Mesendoderm (in vitro differentiated cells): ENCODE results near the gene MSMP. TPM values are rescaled to one million over a fixed set of nuclear protein-coding genes. Genes with fewer than 3 reads are reported as not detected.

Experiments used
- DNase-seq: peaks from one replicate; pipeline ENCODE4 v3.0.0; 2013
- H2AK5ac ChIP-seq: 2 replicates; pipeline ENCODE4 v1.6.1; 2013; ENCODE audit warnings: low read length, inconsistent platforms
- H2BK120ac ChIP-seq: 2 replicates; pipeline ENCODE4 v1.6.1; 2013; ENCODE audit warnings: low read depth, mild to moderate bottlenecking, low read length, moderate library complexity, mixed read lengths
- H2BK15ac ChIP-seq: replicated peaks from 2 replicates; pipeline ENCODE4 v1.6.1; 2013; ENCODE audit warnings: low read depth, mild to moderate bottlenecking, moderate library complexity
- H2BK5ac ChIP-seq: 2 replicates; pipeline ENCODE4 v1.6.1; 2013; ENCODE audit warnings: low read length, inconsistent platforms
- H3K18ac ChIP-seq: 2 replicates; pipeline ENCODE4 v1.6.1; 2013; ENCODE audit warnings: mild to moderate bottlenecking, low read length, mixed read lengths
- H3K23ac ChIP-seq: one replicate; pipeline ENCODE4 v1.6.1; 2013; ENCODE audit warnings: low read length
- H3K27ac ChIP-seq: 2 replicates; pipeline ENCODE4 v1.5.1; 2013; ENCODE audit warnings: low read depth, mild to moderate bottlenecking, inconsistent platforms, low read length, moderate library complexity
- H3K27me3 ChIP-seq: 2 replicates; pipeline ENCODE4 v1.6.1; 2013; ENCODE audit warnings: low read length, control low read depth, mild to moderate bottlenecking, inconsistent platforms; ENCODE audit not compliant: insufficient read depth, poor library complexity
- H3K36me3 ChIP-seq: 2 replicates; pipeline ENCODE4 v1.6.1; 2013; ENCODE audit warnings: low read length, inconsistent platforms; ENCODE audit not compliant: control insufficient read depth, insufficient read depth
- H3K4ac ChIP-seq: one replicate; pipeline ENCODE4 v1.6.1; 2013; ENCODE audit warnings: low read depth, mild to moderate bottlenecking, low read length, moderate library complexity
- H3K4me1 ChIP-seq: 2 replicates; pipeline ENCODE4 v1.6.1; 2013; ENCODE audit warnings: low read depth, low read length, inconsistent platforms; ENCODE audit not compliant: control insufficient read depth
- H3K4me2 ChIP-seq: 2 replicates; pipeline ENCODE4 v1.6.1; 2013; ENCODE audit warnings: low read length
- H3K4me3 ChIP-seq: 2 replicates; pipeline ENCODE4 v1.5.1; 2013; ENCODE audit warnings: mild to moderate bottlenecking, low read length
- H3K56ac ChIP-seq: one replicate; pipeline ENCODE4 v1.6.1; 2013; ENCODE audit warnings: low read length
- H3K79me1 ChIP-seq: 2 replicates; pipeline ENCODE4 v1.6.1; 2013; ENCODE audit warnings: low read length, inconsistent platforms
- H3K79me2 ChIP-seq: 2 replicates; pipeline ENCODE4 v1.6.1; 2013; ENCODE audit warnings: mild to moderate bottlenecking, low read length; ENCODE audit not compliant: control insufficient read depth, insufficient read depth
- H3K9ac ChIP-seq: 2 replicates; pipeline ENCODE4 v1.6.1; 2013; ENCODE audit warnings: low read length, inconsistent platforms
- H4K5ac ChIP-seq: one replicate; pipeline ENCODE4 v1.6.1; 2013; ENCODE audit warnings: low read length
- H4K8ac ChIP-seq: one replicate; pipeline ENCODE4 v1.6.1; 2013; ENCODE audit warnings: low read depth, mild to moderate bottlenecking, control low read depth, low read length, moderate library complexity
- WGBS: extraction: QIAGEN DNeasy Blood & Tissue Kit; methylation state at CpG from one replicate; pipeline ENCODE4 v1.1.7; 2013; ENCODE audit warnings: low lambda C conversion rate, missing lambda C conversion rate; ENCODE audit not compliant: insufficient coverage; ENCODE audit errors: extremely low coverage; 5-methylcytosine and 5-hydroxymethylcytosine counted together
- polyA plus RNA-seq, 2 experiments: library from polyadenylated mRNA; stranded (reverse); fragments of 200-250 nt; gene quantifications; one replicate each; pipeline ENCODE4 v1.2.3, GENCODE V29; 2013

MSMP gene, protein sequence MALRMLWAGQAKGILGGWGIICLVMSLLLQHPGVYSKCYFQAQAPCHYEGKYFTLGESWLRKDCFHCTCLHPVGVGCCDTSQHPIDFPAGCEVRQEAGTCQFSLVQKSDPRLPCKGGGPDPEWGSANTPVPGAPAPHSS
- 0.70 TPM for polyA plus RNA-seq (2013, experiment 1 of 2)
- 0.85 TPM for polyA plus RNA-seq (2013, experiment 2 of 2)

DNA sequence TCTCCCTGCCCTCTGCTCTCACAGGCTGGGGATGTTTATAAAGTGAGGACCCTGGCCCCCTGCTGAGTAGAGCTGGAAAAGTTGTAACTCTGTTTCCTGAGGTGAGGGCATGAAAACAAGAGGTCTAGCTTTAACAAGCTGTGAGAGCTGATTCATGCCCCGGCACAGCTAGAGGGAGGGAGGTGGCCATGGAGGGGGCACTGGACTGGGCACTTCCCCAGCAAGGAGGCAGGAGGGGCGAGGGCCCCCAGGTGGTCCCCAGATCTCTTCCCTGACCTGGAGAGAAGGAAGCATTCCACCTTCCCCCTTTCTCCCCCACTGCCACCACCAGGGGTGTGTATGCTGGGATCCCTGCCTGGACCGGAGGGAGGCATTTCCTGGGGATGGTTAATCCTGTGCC is at the start of gene MSMP:
MSMP (minus strand) TSS at position 13 of the 400 bp plus-strand sequence. CDS start 147 bp downstream, outside the sequence.
- no peaks in the 10 kb centered on the region for H3K27me3 ChIP-seq
- H3K27ac ChIP-seq, result no peak within 1 kb of the TSS
- no peak for DNase-seq
- no peaks in the 10 kb centered on the region for H3K79me2 ChIP-seq
- H3K36me3 ChIP-seq, result no peaks in the 10 kb centered on the region
- peaks cover 3% of the 10 kb centered on the region for H3K4me1 ChIP-seq
- H3K4ac ChIP-seq, result no peak within 1 kb of the TSS
- no peak within 1 kb of the TSS for H2BK120ac ChIP-seq
- no peak within 1 kb of the TSS for H3K4me2 ChIP-seq
- no peak within 1 kb of the TSS for H3K18ac ChIP-seq
- no peak within 1 kb of the TSS for H2BK15ac ChIP-seq
- H4K5ac ChIP-seq, result no peak within 1 kb of the TSS
- H3K23ac ChIP-seq, result no peak within 1 kb of the TSS
- no peak within 1 kb of the TSS for H3K56ac ChIP-seq
- H3K79me1 ChIP-seq, result peaks cover 4% of the 10 kb centered on the region
- H4K8ac ChIP-seq, result no peak within 1 kb of the TSS
- H3K9ac ChIP-seq, result no peak within 1 kb of the TSS
- H2BK5ac ChIP-seq, result no peak within 1 kb of the TSS
- H2AK5ac ChIP-seq, result no peak within 1 kb of the TSS
- WGBS, result no CpG with 5 or more reads among the region's 3 CpGs
- no peak within 1 kb of the TSS for H3K4me3 ChIP-seq

DNA sequence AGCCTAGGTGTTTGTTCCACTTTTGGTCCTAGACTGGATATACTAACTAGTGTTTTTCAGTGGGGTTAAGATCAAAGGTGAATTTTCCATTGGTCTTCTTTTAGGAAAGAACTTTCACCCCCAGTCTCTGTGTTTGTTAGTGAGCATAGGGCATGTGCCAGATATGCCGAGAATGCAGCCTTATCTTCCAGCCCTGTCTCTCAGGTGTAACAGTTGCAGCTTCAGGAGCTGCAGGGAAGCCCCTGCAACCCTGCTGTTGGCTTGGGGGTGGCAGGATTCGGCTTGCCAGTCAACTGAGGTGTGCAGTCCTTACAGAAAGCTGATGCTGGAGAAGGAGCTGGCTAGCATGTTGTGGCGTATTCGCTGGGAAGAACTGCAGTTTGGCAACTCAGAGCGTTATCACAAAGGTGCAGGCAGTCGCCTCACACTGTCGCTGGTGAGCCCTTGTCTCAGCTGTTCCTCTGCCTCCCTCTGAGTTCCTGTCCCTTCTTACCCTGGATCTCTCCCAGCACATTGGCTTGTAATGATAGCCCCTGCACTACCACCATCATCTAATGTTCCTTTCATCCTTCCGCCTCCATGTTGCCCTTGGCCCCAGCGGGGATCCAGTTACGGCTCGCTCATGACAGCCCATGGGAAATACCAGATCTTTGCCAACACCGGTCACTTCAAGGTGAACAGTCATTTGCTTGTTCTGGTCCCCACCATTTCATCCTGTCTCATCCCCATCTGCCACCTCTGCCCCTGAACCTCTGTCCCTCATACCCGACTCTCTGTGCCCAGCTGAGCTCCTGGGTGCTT is 47.5 kb upstream of the MSMP start:
- Histone ChIP-seq H3K4ac (no peak overlapping the region), H4K8ac (no peak overlapping the region), H2BK15ac (no peak overlapping the region), H3K4me3 (no peak overlapping the region), H2BK120ac (no peak overlapping the region), H3K23ac (no peak overlapping the region), H2BK5ac (no peak overlapping the region), H3K56ac (no peak overlapping the region), H3K9ac (no peak overlapping the region), H3K79me1 (peaks cover 1% of the 10 kb centered on the region), H3K27ac (no peak overlapping the region), H3K18ac (no peak overlapping the region), H3K4me2 (no peak overlapping the region), H2AK5ac (no peak overlapping the region), H3K36me3 (no peaks in the 10 kb centered on the region), H3K27me3 (no peaks in the 10 kb centered on the region), H3K79me2 (no peaks in the 10 kb centered on the region), H3K4me1 (peaks cover 4% of the 10 kb centered on the region), H4K5ac (no peak overlapping the region)
- peak; percentile 68 for DNase-seq
- WGBS, result no CpG with 5 or more reads among the region's 13 CpGs

DNA sequence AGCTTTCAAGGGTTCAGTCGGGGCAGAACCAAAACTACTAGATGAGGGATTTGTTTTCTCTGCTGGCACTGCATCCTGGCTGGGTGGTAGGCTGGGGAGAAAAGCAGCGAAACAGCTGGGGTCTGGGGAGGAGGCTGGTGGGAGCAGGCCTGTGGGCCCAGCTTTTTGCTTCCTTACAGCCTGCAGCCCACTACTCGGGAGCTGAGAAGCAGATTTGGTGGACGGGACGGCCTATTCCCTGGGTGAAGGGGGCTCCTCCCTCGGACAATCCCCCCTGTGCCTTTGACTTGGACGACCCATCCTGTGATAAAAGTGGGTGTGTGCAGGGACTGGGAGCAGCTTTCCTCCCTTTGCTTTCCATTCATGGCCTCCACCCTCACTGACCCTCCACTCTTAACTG is 46.5 kb upstream of the MSMP start:
- no peak overlapping the region for H3K56ac ChIP-seq
- H3K18ac ChIP-seq, result no peak overlapping the region
- H4K5ac ChIP-seq, result no peak overlapping the region
- H3K23ac ChIP-seq, result no peak overlapping the region
- H3K4ac ChIP-seq, result no peak overlapping the region
- no CpG with 5 or more reads among the region's 7 CpGs for WGBS
- no peak overlapping the region for H2BK15ac ChIP-seq
- H2AK5ac ChIP-seq, result no peak overlapping the region
- H3K79me1 ChIP-seq, result peaks cover 1% of the 10 kb centered on the region
- no peaks in the 10 kb centered on the region for H3K79me2 ChIP-seq
- no peak overlapping the region for H2BK5ac ChIP-seq
- no peak overlapping the region for H3K9ac ChIP-seq
- H3K4me1 ChIP-seq, result peaks cover 6% of the 10 kb centered on the region
- no peak overlapping the region for H3K27ac ChIP-seq
- H4K8ac ChIP-seq, result no peak overlapping the region
- no peak overlapping the region for H3K4me2 ChIP-seq
- H3K36me3 ChIP-seq, result no peaks in the 10 kb centered on the region
- H3K27me3 ChIP-seq, result no peaks in the 10 kb centered on the region
- no peak overlapping the region for H3K4me3 ChIP-seq
- DNase-seq, result no peak
- no peak overlapping the region for H2BK120ac ChIP-seq

DNA sequence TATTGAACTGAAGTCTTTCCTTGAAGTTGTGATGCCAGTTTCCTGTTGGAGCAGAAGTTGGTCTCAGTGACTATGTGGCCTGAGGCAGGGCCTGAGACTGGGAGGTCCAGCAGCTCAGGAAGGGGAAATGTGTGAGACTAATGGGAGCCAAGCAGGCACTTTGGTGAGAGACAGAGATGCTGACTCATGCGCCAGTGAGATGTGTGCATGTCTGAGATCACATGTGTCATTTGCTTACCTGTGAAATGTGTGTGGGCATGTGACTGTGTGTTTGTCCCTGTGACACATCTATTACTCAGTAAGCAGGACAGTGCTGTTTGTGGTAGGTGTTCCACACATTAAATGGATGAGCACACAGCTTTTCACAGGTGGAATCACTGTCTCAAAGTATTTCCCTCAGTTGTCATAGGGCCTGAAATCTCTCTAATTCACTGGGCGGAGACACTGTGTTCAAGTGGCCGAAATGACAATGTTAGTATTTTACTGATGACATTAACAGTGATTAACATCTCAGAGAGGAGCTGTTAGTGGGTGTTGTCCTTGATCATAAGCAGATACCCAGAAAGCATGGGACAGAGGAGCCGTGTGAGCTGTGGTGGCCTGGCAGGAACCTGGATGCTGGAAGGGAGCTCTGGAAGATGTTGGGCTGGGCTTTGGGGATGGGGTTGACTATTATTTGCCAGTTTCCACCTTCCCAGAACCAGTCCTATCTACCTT is 44.7 kb upstream of the MSMP start:
- Histone ChIP-seq H3K36me3 (no peaks in the 10 kb centered on the region), H3K4me1 (peaks cover 6% of the 10 kb centered on the region), H4K5ac (no peak overlapping the region), H2BK15ac (no peak overlapping the region), H3K4ac (no peak overlapping the region), H3K27me3 (no peaks in the 10 kb centered on the region), H3K18ac (no peak overlapping the region), H3K79me1 (peaks cover 5% of the 10 kb centered on the region), H2BK120ac (no peak overlapping the region), H3K9ac (no peak overlapping the region), H3K79me2 (no peaks in the 10 kb centered on the region), H2AK5ac (no peak overlapping the region), H3K56ac (peak overlapping the region; percentile 35), H2BK5ac (no peak overlapping the region), H3K27ac (no peak overlapping the region), H3K4me2 (no peak overlapping the region), H3K23ac (no peak overlapping the region), H4K8ac (no peak overlapping the region), H3K4me3 (no peak overlapping the region)
- WGBS, result no CpG with 5 or more reads among the region's 4 CpGs
- DNase-seq, result peak; percentile 92

DNA sequence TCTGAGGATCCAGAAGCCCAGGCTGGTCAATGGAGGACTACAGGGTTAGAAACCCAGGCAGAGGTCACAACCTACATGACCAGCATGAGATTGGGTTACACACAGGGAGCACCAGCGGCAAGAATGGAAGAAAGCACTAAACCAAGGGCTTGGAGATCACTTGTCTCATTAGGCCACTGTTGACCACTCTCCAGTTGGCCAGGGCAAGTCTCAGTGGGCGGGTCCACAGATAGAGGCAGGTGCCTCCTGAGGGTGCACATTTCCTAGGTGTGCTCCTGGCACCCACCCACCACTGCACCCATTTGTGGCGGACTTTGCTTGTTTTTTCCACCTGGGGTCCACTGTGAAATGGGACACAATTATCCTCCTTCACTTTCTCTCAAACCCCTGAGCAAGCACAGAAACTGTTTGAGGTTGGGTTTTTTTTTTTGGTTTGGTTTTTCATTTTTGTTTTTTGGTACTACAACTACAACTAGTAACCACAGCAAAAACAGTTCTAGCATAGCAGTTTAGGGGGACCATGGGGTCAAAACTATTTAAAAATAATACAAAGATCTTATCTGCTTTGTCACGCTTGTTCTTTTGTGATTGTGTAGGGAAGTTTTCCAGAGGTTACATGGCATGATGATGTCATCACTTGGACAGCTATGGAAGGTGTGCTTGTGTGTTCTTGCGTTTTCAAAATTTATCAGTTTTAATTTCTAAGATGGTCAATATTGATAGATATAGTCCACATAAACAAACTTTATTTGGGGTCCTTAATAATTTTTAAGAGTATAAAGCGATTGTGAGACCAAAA is 43.4 kb upstream of the MSMP start:
- no peak overlapping the region for H3K27ac ChIP-seq
- H3K4me3 ChIP-seq, result no peak overlapping the region
- H3K23ac ChIP-seq, result no peak overlapping the region
- H3K9ac ChIP-seq, result no peak overlapping the region
- no peak overlapping the region for H2BK15ac ChIP-seq
- no CpG with 5 or more reads among the region's 6 CpGs for WGBS
- no peak overlapping the region for H3K4me2 ChIP-seq
- no peak overlapping the region for H3K18ac ChIP-seq
- H3K4me1 ChIP-seq, result peaks cover 6% of the 10 kb centered on the region
- peaks cover 3% of the 10 kb centered on the region for H3K79me2 ChIP-seq
- H3K56ac ChIP-seq, result no peak overlapping the region
- H3K27me3 ChIP-seq, result no peaks in the 10 kb centered on the region
- H3K79me1 ChIP-seq, result peaks cover 6% of the 10 kb centered on the region
- no peaks in the 10 kb centered on the region for H3K36me3 ChIP-seq
- H4K5ac ChIP-seq, result no peak overlapping the region
- H2BK5ac ChIP-seq, result no peak overlapping the region
- H3K4ac ChIP-seq, result no peak overlapping the region
- no peak overlapping the region for H2AK5ac ChIP-seq
- no peak overlapping the region for H4K8ac ChIP-seq
- DNase-seq, result no peak
- no peak overlapping the region for H2BK120ac ChIP-seq
